HCT116 (cell line): ENCODE data around the gene UGT1A6. TPM values are rescaled to one million over a fixed set of nuclear protein-coding genes. Genes with fewer than 3 reads are reported as not detected.

Source experiments
- ATAC-seq: fragments of 200-7000 bp; cut with Tn5 transposase; 2 replicates; pipeline ENCODE4 v1.9.1; 2020; ENCODE audit warnings: mild to moderate bottlenecking, moderate library complexity
- BruUV-seq: library from RNA; stranded (reverse); fragments of 400-500 nt; replicated peaks from 2 replicates; lab custom pipeline; 2021; lab: Mats Ljungman, UMichigan
- CTCF ChIA-PET: fragments of 300-600 bp; sonication (Branson Sonifier 250); formaldehyde crosslinking; loops from one replicate; lab custom pipeline; 2021; ENCODE audit warnings: antibody characterized with exemption; lab: Charles Lee
- POLR2A ChIA-PET: fragments of 300-600, 350-600 bp; sonication (Branson Sonifier 250); formaldehyde crosslinking; loops from one replicate; lab custom pipeline; 2021; ENCODE audit warnings: antibody characterized with exemption; lab: Charles Lee
- RAD21 ChIA-PET, 2 experiments: fragments of 300-600 bp; sonication (Branson Sonifier 250); formaldehyde crosslinking; loops; one replicate each; lab custom pipeline; 2023; ENCODE audit warnings: low total read pairs in 2 of 2; ENCODE audit not compliant: uncharacterized antibody in 2 of 2, unreplicated experiment in 2 of 2, low non-redundant PET in 1 of 2; lab: Charles Lee
- DNase-seq: peaks from one replicate; pipeline ENCODE4 v3.0.0-alpha.2; 2010; ENCODE audit warnings: low read depth, low spot score
- H2AFZ ChIP-seq: fragments of 200-600 bp; shearing (Covaris generic), sonication (generic); 2 replicates; pipeline ENCODE4 v1.6.1; 2017; ENCODE audit warnings: low read depth, mixed run types, mixed read lengths, antibody characterized with exemption, low read length; ENCODE audit not compliant: poor library complexity, severe bottlenecking
- H3K27ac ChIP-seq: 2 replicates; pipeline ENCODE4 v1.5.1; 2012; ENCODE audit warnings: low read depth, low read length
- H3K27me3 ChIP-seq: fragments of 200-600 bp; sonication (generic); 2 replicates; pipeline ENCODE4 v1.6.1; 2016; ENCODE audit warnings: mixed run types, low read length, mixed read lengths; ENCODE audit not compliant: insufficient read depth
- H3K36me3 ChIP-seq, 2 experiments: fragments of 200-500 bp in 1 of 2; fragments of 200-600 bp in 1 of 2; sonication (Bioruptor generic) in 1 of 2; sonication (generic) in 1 of 2; 2 replicates each; pipeline versions ENCODE4 v1.5.1 to v1.6.1; 2014 to 2016; ENCODE audit warnings: low read length in 2 of 2, inconsistent platforms in 1 of 2, mixed read lengths in 1 of 2, mixed run types in 1 of 2; ENCODE audit not compliant: insufficient read depth in 2 of 2, control insufficient read depth in 1 of 2
- H3K4me1 ChIP-seq, 2 experiments: fragments of 200-600 bp in 1 of 2; sonication (generic) in 1 of 2; 2 replicates each; pipeline versions ENCODE4 v1.5.1 to v1.6.1; 2012 to 2017; ENCODE audit warnings: low read length in 2 of 2, inconsistent platforms in 1 of 2, mild to moderate bottlenecking in 1 of 2, mixed read lengths in 1 of 2, mixed run types in 1 of 2, moderate library complexity in 1 of 2; ENCODE audit not compliant: insufficient read depth in 2 of 2, control insufficient read depth in 1 of 2
- H3K4me2 ChIP-seq: fragments of 200-600 bp; sonication (generic); 2 replicates; pipeline ENCODE4 v1.6.1; 2017; ENCODE audit warnings: mixed run types, low read length, mixed read lengths
- H3K4me3 ChIP-seq, 2 experiments: fragments of 200-600 bp in 1 of 2; sonication (generic) in 1 of 2; replicated peaks in 1 of 2; 2 replicates each; pipeline ENCODE4 v1.5.1; 2011 to 2016; ENCODE audit warnings: low read length in 2 of 2, control low read depth in 1 of 2, low read depth in 1 of 2, mild to moderate bottlenecking in 1 of 2, mixed read lengths in 1 of 2, mixed run types in 1 of 2
- H3K79me2 ChIP-seq: fragments of 200-600 bp; sonication (generic); 2 replicates; pipeline ENCODE4 v1.6.1; 2017; ENCODE audit warnings: mild to moderate bottlenecking, mixed run types, low read length, moderate library complexity, mixed read lengths; ENCODE audit not compliant: insufficient read depth
- H3K9ac ChIP-seq: fragments of 200-600 bp; sonication (generic); 2 replicates; pipeline ENCODE4 v1.6.1; 2016; ENCODE audit warnings: low read length, mixed read lengths
- H3K9me2 ChIP-seq: fragments of 200-600 bp; sonication (generic), shearing (Covaris generic); 2 replicates; pipeline ENCODE4 v1.6.1; 2017; ENCODE audit warnings: mixed run types, mild to moderate bottlenecking, moderate library complexity; ENCODE audit not compliant: insufficient read depth
- H3K9me3 ChIP-seq, 2 experiments: fragments of 200-500 bp in 1 of 2; fragments of 200-600 bp in 1 of 2; sonication (Bioruptor generic) in 1 of 2; sonication (generic) in 1 of 2; 2 replicates each; pipeline ENCODE4 v1.6.1; 2014 to 2017; ENCODE audit warnings: low read length in 2 of 2, mixed read lengths in 2 of 2, inconsistent platforms in 1 of 2, low read depth in 1 of 2, mild to moderate bottlenecking in 1 of 2, mixed run types in 1 of 2, moderate library complexity in 1 of 2; ENCODE audit not compliant: control insufficient read depth in 1 of 2, insufficient read depth in 1 of 2
- H4K20me1 ChIP-seq: fragments of 200-600 bp; sonication (generic), shearing (Covaris generic); 2 replicates; pipeline ENCODE4 v1.6.1; 2017; ENCODE audit warnings: mixed run types, mild to moderate bottlenecking, moderate library complexity; ENCODE audit not compliant: insufficient read depth
- ATF3 ChIP-seq: IDR thresholded peaks from 2 replicates; pipeline ENCODE4 v1.6.1; 2012
- EGR1 ChIP-seq: IDR thresholded peaks from 2 replicates; pipeline ENCODE4 v1.6.1; 2012; ENCODE audit warnings: low read depth
- FOSL1 ChIP-seq: IDR thresholded peaks from 2 replicates; pipeline ENCODE4 v1.6.1; 2012; ENCODE audit warnings: low read depth
- JUND ChIP-seq: IDR thresholded peaks from 2 replicates; pipeline ENCODE4 v1.6.1; 2012
- POLR2A ChIP-seq: IDR thresholded peaks from 2 replicates; pipeline ENCODE4 v1.7.0; 2011; ENCODE audit warnings: borderline replicate concordance; ENCODE audit not compliant: insufficient read depth, insufficient read length; ENCODE audit errors: extremely low read depth
- SP1 ChIP-seq: IDR thresholded peaks from 2 replicates; pipeline ENCODE4 v1.6.1; 2012; ENCODE audit warnings: low read depth
- SRF ChIP-seq: IDR thresholded peaks from 2 replicates; pipeline ENCODE4 v1.6.1; 2012; ENCODE audit warnings: low read depth
- TCF7L2 ChIP-seq: IDR thresholded peaks from 2 replicates; pipeline ENCODE4 v1.7.0; 2011; ENCODE audit warnings: borderline replicate concordance, inconsistent platforms; ENCODE audit not compliant: insufficient read depth, insufficient read length; ENCODE audit errors: extremely low read depth
- YY1 ChIP-seq: IDR thresholded peaks from 2 replicates; pipeline ENCODE4 v1.6.1; 2011; ENCODE audit warnings: low read length, low read depth, moderate library complexity, mild to moderate bottlenecking; ENCODE audit not compliant: insufficient replicate concordance; ENCODE audit errors: extremely low read depth
- ZBTB33 ChIP-seq: IDR thresholded peaks from 2 replicates; pipeline ENCODE4 v1.6.1; 2011; ENCODE audit warnings: mild to moderate bottlenecking, low read length, moderate library complexity; ENCODE audit not compliant: insufficient replicate concordance; ENCODE audit errors: extremely low read depth
- ZFX ChIP-seq: fragments of 450-650 bp; IDR thresholded peaks from 2 replicates; pipeline ENCODE4 v1.6.1; 2017
- ZNF274 ChIP-seq: fragments of 200-500 bp; sonication (Bioruptor generic); IDR thresholded peaks from 2 replicates; pipeline ENCODE4 v1.6.1; 2014; ENCODE audit warnings: mild to moderate bottlenecking, low read depth, low read length, inconsistent platforms
- intact Hi-C: fragments of 100-400 bp; cut with micrococcal nuclease; formaldehyde crosslinking; loops from 2 replicates; pipeline ENCODE4 v1.10.0; 2022
- total RNA-seq: library from RNA; stranded (reverse); gene quantifications from one replicate; pipeline ENCODE4 v1.2.1, GENCODE V29; 2021; ENCODE audit not compliant: unreplicated experiment
- TF ChIP-seq, protein P1 (sequence below): IDR thresholded peaks from 2 replicates; pipeline ENCODE4 v1.6.1; 2012; ENCODE audit warnings: low read depth
- TF ChIP-seq, protein P2 (sequence below), 3 experiments: fragments of 200-600 bp in 1 of 3; sonication (generic) in 1 of 3; IDR thresholded peaks in 2 of 3; conservative IDR thresholded peaks in 1 of 3; 2 replicates each; pipeline ENCODE4 v1.5.1; 2012 to 2017; ENCODE audit warnings: low read depth in 2 of 3, low read length in 2 of 3, antibody characterized with exemption in 1 of 3, borderline replicate concordance in 1 of 3, control low read depth in 1 of 3, mild to moderate bottlenecking in 1 of 3, mixed read lengths in 1 of 3, mixed run types in 1 of 3, moderate library complexity in 1 of 3; ENCODE audit not compliant: insufficient read depth in 1 of 3

The UGT1A6 gene
- total RNA-seq, 1 experiment from 2014 or later, result not detected

DNA sequence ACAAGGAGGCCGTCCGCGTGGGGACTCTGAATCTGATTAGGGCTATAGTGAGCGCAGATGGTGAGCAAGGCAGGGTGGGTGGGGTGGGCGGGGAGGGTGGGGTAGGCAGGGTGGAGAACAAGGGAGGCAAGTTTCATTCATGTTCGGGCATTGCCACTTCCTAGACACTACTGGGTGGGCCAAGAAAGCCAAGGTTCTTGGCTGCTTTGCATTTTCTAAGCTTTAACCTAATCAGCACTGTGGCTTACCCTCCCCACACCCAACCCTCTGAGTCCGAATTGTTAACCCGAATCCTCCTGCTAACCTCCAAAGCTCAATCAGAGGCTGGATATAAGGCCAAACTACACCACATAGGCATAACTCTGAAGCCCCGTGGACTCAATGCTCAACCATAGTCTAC lies 103.6 kb downstream of the UGT1A6 start:
- Histone ChIP-seq H3K9me2 (no peaks in the 10 kb centered on the region), H3K36me3 (no peaks in the 10 kb centered on the region), H3K27ac (no peak overlapping the region), H3K79me2 (no peaks in the 10 kb centered on the region), H3K27me3 (no peaks in the 10 kb centered on the region), H3K4me3 (no peak overlapping the region), H3K4me1 (peaks cover 2 to 4% of the 10 kb centered on the region in 2 experiments; a peak in 3 of 4 replicates), H3K4me2 (no peak overlapping the region), H3K9ac (no peak overlapping the region), H2AFZ (no peak overlapping the region)
- CTCF ChIA-PET, result no interaction called here
- intact Hi-C loops, result no loop called here
- DNase-seq, result no peak
- no peak for ATAC-seq
- BruUV-seq, result no TSS peak
- POLR2A ChIA-PET, result no interaction called here
- RAD21 ChIA-PET, result no interaction called here
- TF ChIP-seq SP1 (no peak), SRF (no peak), YY1 (no peak), TCF7L2 (no peak), JUND (no peak), POLR2A (no peak), ZNF274 (no peak), EGR1 (no peak), ZBTB33 (no peak), ZFX (no peak), ATF3 (no peak), FOSL1 (no peak)
- TF ChIP-seq, protein P1, sequence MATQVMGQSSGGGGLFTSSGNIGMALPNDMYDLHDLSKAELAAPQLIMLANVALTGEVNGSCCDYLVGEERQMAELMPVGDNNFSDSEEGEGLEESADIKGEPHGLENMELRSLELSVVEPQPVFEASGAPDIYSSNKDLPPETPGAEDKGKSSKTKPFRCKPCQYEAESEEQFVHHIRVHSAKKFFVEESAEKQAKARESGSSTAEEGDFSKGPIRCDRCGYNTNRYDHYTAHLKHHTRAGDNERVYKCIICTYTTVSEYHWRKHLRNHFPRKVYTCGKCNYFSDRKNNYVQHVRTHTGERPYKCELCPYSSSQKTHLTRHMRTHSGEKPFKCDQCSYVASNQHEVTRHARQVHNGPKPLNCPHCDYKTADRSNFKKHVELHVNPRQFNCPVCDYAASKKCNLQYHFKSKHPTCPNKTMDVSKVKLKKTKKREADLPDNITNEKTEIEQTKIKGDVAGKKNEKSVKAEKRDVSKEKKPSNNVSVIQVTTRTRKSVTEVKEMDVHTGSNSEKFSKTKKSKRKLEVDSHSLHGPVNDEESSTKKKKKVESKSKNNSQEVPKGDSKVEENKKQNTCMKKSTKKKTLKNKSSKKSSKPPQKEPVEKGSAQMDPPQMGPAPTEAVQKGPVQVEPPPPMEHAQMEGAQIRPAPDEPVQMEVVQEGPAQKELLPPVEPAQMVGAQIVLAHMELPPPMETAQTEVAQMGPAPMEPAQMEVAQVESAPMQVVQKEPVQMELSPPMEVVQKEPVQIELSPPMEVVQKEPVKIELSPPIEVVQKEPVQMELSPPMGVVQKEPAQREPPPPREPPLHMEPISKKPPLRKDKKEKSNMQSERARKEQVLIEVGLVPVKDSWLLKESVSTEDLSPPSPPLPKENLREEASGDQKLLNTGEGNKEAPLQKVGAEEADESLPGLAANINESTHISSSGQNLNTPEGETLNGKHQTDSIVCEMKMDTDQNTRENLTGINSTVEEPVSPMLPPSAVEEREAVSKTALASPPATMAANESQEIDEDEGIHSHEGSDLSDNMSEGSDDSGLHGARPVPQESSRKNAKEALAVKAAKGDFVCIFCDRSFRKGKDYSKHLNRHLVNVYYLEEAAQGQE, result no peak
- TF ChIP-seq, protein P2, sequence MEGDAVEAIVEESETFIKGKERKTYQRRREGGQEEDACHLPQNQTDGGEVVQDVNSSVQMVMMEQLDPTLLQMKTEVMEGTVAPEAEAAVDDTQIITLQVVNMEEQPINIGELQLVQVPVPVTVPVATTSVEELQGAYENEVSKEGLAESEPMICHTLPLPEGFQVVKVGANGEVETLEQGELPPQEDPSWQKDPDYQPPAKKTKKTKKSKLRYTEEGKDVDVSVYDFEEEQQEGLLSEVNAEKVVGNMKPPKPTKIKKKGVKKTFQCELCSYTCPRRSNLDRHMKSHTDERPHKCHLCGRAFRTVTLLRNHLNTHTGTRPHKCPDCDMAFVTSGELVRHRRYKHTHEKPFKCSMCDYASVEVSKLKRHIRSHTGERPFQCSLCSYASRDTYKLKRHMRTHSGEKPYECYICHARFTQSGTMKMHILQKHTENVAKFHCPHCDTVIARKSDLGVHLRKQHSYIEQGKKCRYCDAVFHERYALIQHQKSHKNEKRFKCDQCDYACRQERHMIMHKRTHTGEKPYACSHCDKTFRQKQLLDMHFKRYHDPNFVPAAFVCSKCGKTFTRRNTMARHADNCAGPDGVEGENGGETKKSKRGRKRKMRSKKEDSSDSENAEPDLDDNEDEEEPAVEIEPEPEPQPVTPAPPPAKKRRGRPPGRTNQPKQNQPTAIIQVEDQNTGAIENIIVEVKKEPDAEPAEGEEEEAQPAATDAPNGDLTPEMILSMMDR (IDR thresholded peaks at IDR 0.05 in 2 of 3, conservative IDR thresholded peaks at IDR 0.05 in 1 of 3; ENCODE audit: borderline replicate concordance in 1 of 3, insufficient read depth in 1 of 3, low read depth in 2 of 3, low read length in 2 of 3), result no peak
- TF ChIP-seq, all 23 proteins: peak for 0
- Histone ChIP-seq H4K20me1 (no peaks in the 10 kb centered on the region), H3K9me3 (no peaks in the 10 kb centered on the region)
